ENCODE measurements around the gene FSTL3. TPM values are rescaled to one million over a fixed set of nuclear protein-coding genes. Genes with fewer than 3 reads are reported as not detected.

FSTL3 gene
- total and polyA plus RNA-seq, 4 donors, result 2.2 to 8.4 (median 6.0) TPM

DNA sequence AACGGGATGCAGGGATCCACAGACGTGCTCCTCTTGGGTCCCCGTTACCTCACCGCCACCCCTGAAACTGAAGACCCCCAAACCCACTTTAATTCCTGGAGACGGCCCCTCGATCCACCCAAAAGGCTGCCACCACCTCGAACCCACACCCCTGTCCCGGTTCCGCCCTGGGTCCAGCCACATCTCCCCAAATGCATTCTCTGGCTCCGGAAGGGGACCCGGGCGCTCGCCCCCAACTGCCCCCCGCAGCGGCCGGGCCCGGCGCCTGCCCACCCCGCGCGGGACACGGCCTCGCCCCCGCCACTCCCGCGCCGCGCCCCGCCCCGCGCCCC lies 219 bp upstream of the FSTL3 start:
- 11% methylated on average over 31 of the region's 31 CpGs for WGBS
- no peak for DNase-seq (ENCODE audit: low spot score)
- Histone ChIP-seq H3K9ac (ENCODE audit: low read depth in 1 of 2, low read length in 2 of 2) (no peak overlapping the region), H3K4me3 (ENCODE audit: low read depth in 1 of 3, low read length in 3 of 3) (peak overlapping the region in 1 of 3 donors; percentile 45), H3K4me1 (ENCODE audit: control insufficient read depth in 4 of 4, insufficient read depth in 4 of 4, low read length in 3 of 4) (peaks cover 2 to 28% (median 10%) of the 10 kb centered on the region in 4 donors), H3K27ac (ENCODE audit: low read depth in 1 of 2, low read length in 2 of 2) (peak overlapping the region; percentile 5 to 51), H3K36me3 (ENCODE audit: control insufficient read depth in 4 of 4, insufficient read depth in 3 of 4, low read depth in 1 of 4, low read length in 3 of 4) (no peaks in the 10 kb centered on the region), H3K27me3 (ENCODE audit: control insufficient read depth in 4 of 4, insufficient read depth in 4 of 4, low read length in 3 of 4) (peaks cover 0 to 2% (median 0%) of the 10 kb centered on the region in 4 donors), H3K9me3 (ENCODE audit: control insufficient read depth in 4 of 4, low read length in 3 of 4) (no peaks in the 10 kb centered on the region)
- TF ChIP-seq NR2F2 (IDR thresholded peaks at IDR 0.05), result no peak
- no peak for TF ChIP-seq CTCF (IDR thresholded peaks at IDR 0.05; ENCODE audit: low read depth, low read length, missing input control)
- no peak for TF ChIP-seq RAD21 (IDR thresholded peaks at IDR 0.05)
- no peak for TF ChIP-seq TAF1 (conservative IDR thresholded peaks at IDR 0.05)

- peaks cover 0 to 2% (median 0%) of the 10 kb centered on the region in 4 donors for H3K27me3 ChIP-seq (ENCODE audit: control insufficient read depth in 4 of 4, insufficient read depth in 4 of 4, low read length in 3 of 4)
- no peak for DNase-seq (ENCODE audit: low spot score)
- H3K9ac ChIP-seq (ENCODE audit: low read depth in 1 of 2, low read length in 2 of 2), result no peak overlapping the region
- H3K4me3 ChIP-seq (ENCODE audit: low read depth in 1 of 3, low read length in 3 of 3), result peak overlapping the region in 1 of 3 donors; percentile 45
- H3K9me3 ChIP-seq (ENCODE audit: control insufficient read depth in 4 of 4, low read length in 3 of 4), result no peaks in the 10 kb centered on the region
- no peaks in the 10 kb centered on the region for H3K36me3 ChIP-seq (ENCODE audit: control insufficient read depth in 4 of 4, insufficient read depth in 3 of 4, low read depth in 1 of 4, low read length in 3 of 4)
- H3K27ac ChIP-seq (ENCODE audit: low read depth in 1 of 2, low read length in 2 of 2), result peak overlapping the region; percentile 32 to 61
- H3K4me1 ChIP-seq (ENCODE audit: control insufficient read depth in 4 of 4, insufficient read depth in 4 of 4, low read length in 3 of 4), result peaks cover 2 to 28% (median 10%) of the 10 kb centered on the region in 4 donors
- TF ChIP-seq HNF4A (conservative IDR thresholded peaks at IDR 0.05) (no peak), YY1 (IDR thresholded peaks at IDR 0.05) (no peak), TAF1 (conservative IDR thresholded peaks at IDR 0.05) (no peak), GABPA (IDR thresholded peaks at IDR 0.05 in 1 of 2, conservative IDR thresholded peaks at IDR 0.05 in 1 of 2) (no peak), FOXA1 (IDR thresholded peaks at IDR 0.05) (no peak), CTCF (IDR thresholded peaks at IDR 0.05; ENCODE audit: low read depth, low read length, missing input control) (no peak), JUND (IDR thresholded peaks at IDR 0.05) (no peak), NR2F2 (IDR thresholded peaks at IDR 0.05) (no peak), HNF4G (IDR thresholded peaks at IDR 0.05) (no peak), ZBTB33 (IDR thresholded peaks at IDR 0.05) (no peak), FOXA2 (IDR thresholded peaks at IDR 0.05) (no peak), RAD21 (IDR thresholded peaks at IDR 0.05) (no peak), SP1 (IDR thresholded peaks at IDR 0.05) (no peak), EGR1 (IDR thresholded peaks at IDR 0.05; ENCODE audit: low read depth in 2 of 2) (no peak), RXRA (IDR thresholded peaks at IDR 0.05) (no peak)
- TF ChIP-seq, protein P1, sequence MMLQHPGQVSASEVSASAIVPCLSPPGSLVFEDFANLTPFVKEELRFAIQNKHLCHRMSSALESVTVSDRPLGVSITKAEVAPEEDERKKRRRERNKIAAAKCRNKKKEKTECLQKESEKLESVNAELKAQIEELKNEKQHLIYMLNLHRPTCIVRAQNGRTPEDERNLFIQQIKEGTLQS (IDR thresholded peaks at IDR 0.05), result no peak
- TF ChIP-seq, protein P2, sequence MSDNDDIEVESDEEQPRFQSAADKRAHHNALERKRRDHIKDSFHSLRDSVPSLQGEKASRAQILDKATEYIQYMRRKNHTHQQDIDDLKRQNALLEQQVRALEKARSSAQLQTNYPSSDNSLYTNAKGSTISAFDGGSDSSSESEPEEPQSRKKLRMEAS (IDR thresholded peaks at IDR 0.05), result no peak
- TF ChIP-seq, protein P3, sequence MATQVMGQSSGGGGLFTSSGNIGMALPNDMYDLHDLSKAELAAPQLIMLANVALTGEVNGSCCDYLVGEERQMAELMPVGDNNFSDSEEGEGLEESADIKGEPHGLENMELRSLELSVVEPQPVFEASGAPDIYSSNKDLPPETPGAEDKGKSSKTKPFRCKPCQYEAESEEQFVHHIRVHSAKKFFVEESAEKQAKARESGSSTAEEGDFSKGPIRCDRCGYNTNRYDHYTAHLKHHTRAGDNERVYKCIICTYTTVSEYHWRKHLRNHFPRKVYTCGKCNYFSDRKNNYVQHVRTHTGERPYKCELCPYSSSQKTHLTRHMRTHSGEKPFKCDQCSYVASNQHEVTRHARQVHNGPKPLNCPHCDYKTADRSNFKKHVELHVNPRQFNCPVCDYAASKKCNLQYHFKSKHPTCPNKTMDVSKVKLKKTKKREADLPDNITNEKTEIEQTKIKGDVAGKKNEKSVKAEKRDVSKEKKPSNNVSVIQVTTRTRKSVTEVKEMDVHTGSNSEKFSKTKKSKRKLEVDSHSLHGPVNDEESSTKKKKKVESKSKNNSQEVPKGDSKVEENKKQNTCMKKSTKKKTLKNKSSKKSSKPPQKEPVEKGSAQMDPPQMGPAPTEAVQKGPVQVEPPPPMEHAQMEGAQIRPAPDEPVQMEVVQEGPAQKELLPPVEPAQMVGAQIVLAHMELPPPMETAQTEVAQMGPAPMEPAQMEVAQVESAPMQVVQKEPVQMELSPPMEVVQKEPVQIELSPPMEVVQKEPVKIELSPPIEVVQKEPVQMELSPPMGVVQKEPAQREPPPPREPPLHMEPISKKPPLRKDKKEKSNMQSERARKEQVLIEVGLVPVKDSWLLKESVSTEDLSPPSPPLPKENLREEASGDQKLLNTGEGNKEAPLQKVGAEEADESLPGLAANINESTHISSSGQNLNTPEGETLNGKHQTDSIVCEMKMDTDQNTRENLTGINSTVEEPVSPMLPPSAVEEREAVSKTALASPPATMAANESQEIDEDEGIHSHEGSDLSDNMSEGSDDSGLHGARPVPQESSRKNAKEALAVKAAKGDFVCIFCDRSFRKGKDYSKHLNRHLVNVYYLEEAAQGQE (IDR thresholded peaks at IDR 0.05), result no peak
- WGBS, result 21% methylated on average over 15 of the region's 15 CpGs
Observed at GRCh38 chr19:677201-677600, 1.0 kb downstream of the FSTL3 start.
